Neuronal stem cell (in vitro differentiated cells): ENCODE results near the gene EME1.

Source experiments
- DNase-seq: peaks from one replicate; pipeline ENCODE4 v3.0.0-alpha.2; 2013; ENCODE audit warnings: low spot score
- H2AFZ ChIP-seq: one replicate; pipeline ENCODE4 v1.6.1; 2013; ENCODE audit warnings: mild to moderate bottlenecking, low read length, inconsistent platforms
- H2AK5ac ChIP-seq: 2 replicates; pipeline ENCODE4 v1.6.1; 2013; ENCODE audit warnings: low read depth, mild to moderate bottlenecking, inconsistent platforms, low read length, moderate library complexity, mixed read lengths
- H2BK120ac ChIP-seq: 2 replicates; pipeline ENCODE4 v1.6.1; 2013; ENCODE audit warnings: low read depth, mild to moderate bottlenecking, inconsistent platforms, low read length, moderate library complexity, mixed read lengths
- H2BK12ac ChIP-seq: one replicate; pipeline ENCODE4 v1.6.1; 2013; ENCODE audit warnings: low read length, inconsistent platforms
- H2BK15ac ChIP-seq: 2 replicates; pipeline ENCODE4 v1.6.1; 2013; ENCODE audit warnings: mild to moderate bottlenecking, low read length, inconsistent platforms, mixed read lengths
- H2BK5ac ChIP-seq: one replicate; pipeline ENCODE4 v1.6.1; 2013; ENCODE audit warnings: inconsistent platforms, mild to moderate bottlenecking, low read length, moderate library complexity
- H3K14ac ChIP-seq: one replicate; pipeline ENCODE4 v1.6.1; 2013; ENCODE audit warnings: low read length, inconsistent platforms
- H3K18ac ChIP-seq: 2 replicates; pipeline ENCODE4 v1.6.1; 2013; ENCODE audit warnings: low read length, inconsistent platforms
- H3K23ac ChIP-seq: 2 replicates; pipeline ENCODE4 v1.6.1; 2013; ENCODE audit warnings: low read depth, mild to moderate bottlenecking, mixed read lengths, low read length, inconsistent platforms; ENCODE audit not compliant: poor library complexity
- H3K27ac ChIP-seq: replicated peaks from 3 replicates; pipeline ENCODE4 v1.5.1; 2013; ENCODE audit warnings: low read length, inconsistent platforms
- H3K27me3 ChIP-seq, 3 experiments: 2 replicates each; pipeline ENCODE4 v1.6.1; 2013; ENCODE audit warnings: low read length in 3 of 3, mild to moderate bottlenecking in 2 of 3, inconsistent platforms in 1 of 3, low read depth in 1 of 3, mixed read lengths in 1 of 3, moderate library complexity in 1 of 3; ENCODE audit not compliant: control insufficient read depth in 3 of 3, insufficient read depth in 3 of 3
- H3K36me3 ChIP-seq, 2 donors: replicated peaks in 1 of 2; 2 replicates each; pipeline ENCODE4 v1.6.1; 2013; ENCODE audit warnings: low read length in 2 of 2; ENCODE audit not compliant: control insufficient read depth in 2 of 2, insufficient read depth in 2 of 2
- H3K4ac ChIP-seq: 2 replicates; pipeline ENCODE4 v1.6.1; 2013; ENCODE audit warnings: inconsistent platforms, mild to moderate bottlenecking, low read length, moderate library complexity
- H3K4me1 ChIP-seq, 2 donors: 1 replicate in 1 of 2; 2 replicates in 1 of 2; pipeline ENCODE4 v1.6.1; 2013; ENCODE audit warnings: low read length in 2 of 2, low read depth in 1 of 2; ENCODE audit not compliant: control insufficient read depth in 2 of 2, insufficient read depth in 1 of 2
- H3K4me2 ChIP-seq: one replicate; pipeline ENCODE4 v1.6.1; 2013; ENCODE audit warnings: mild to moderate bottlenecking, low read length, inconsistent platforms; ENCODE audit not compliant: insufficient read depth, poor library complexity, severe bottlenecking
- H3K4me3 ChIP-seq, 2 donors: 2 replicates each; pipeline ENCODE4 v1.5.1; 2013; ENCODE audit warnings: low read length in 2 of 2, mild to moderate bottlenecking in 2 of 2, inconsistent platforms in 1 of 2, moderate library complexity in 1 of 2
- H3K79me1 ChIP-seq: one replicate; pipeline ENCODE4 v1.6.1; 2013; ENCODE audit warnings: low read depth, mild to moderate bottlenecking, inconsistent platforms, low read length, moderate library complexity
- H3K9ac ChIP-seq: one replicate; pipeline ENCODE4 v1.6.1; 2013; ENCODE audit warnings: mild to moderate bottlenecking, low read depth, low read length, inconsistent platforms; ENCODE audit not compliant: poor library complexity
- H3K9me3 ChIP-seq, 2 donors: replicated peaks in 1 of 2; 2 replicates each; pipeline versions ENCODE3 to v1.6.1; 2013; ENCODE audit warnings: low read length in 2 of 2, mild to moderate bottlenecking in 2 of 2, inconsistent platforms in 1 of 2, low read depth in 1 of 2, mixed read lengths in 1 of 2, moderate library complexity in 1 of 2; ENCODE audit not compliant: control insufficient read depth in 2 of 2, insufficient read depth in 1 of 2
- H4K8ac ChIP-seq: one replicate; pipeline ENCODE4 v1.6.1; 2013; ENCODE audit warnings: low read depth, mild to moderate bottlenecking, inconsistent platforms, low read length, moderate library complexity
- H4K91ac ChIP-seq: one replicate; pipeline ENCODE4 v1.6.1; 2013; ENCODE audit warnings: low read length, low read depth, mild to moderate bottlenecking, inconsistent platforms; ENCODE audit not compliant: poor library complexity
- WGBS, 2 donors: extraction: QIAGEN DNeasy Blood & Tissue Kit; methylation state at CpG; one replicate each; pipeline ENCODE4 v1.1.7; 2013; ENCODE audit warnings: missing lambda C conversion rate in 2 of 2, mixed read lengths in 1 of 2; ENCODE audit not compliant: insufficient read length in 2 of 2, insufficient replicate concordance in 1 of 2; ENCODE audit errors: extremely low coverage in 2 of 2; 5-methylcytosine and 5-hydroxymethylcytosine counted together

Gene EME1

DNA sequence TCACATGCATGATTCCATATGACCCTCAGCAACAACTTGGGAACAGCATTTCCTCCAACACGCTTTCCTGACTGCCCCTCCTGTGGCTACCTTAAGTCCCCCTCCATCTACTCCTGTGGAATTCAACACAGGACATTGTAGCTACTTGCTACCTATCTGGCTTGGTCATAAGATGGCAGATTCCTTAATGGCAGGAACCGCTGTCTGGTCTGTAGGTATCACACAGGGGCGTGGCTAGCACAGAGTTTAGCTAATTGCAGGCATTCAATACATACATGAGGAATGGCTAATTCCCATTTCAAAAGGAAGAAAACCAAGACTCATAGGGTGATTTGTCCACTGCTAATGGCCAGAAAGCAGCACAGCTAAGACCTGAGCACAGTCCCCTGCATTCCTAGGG is 15.7 kb downstream of the EME1 start:
- Histone ChIP-seq H2BK12ac (no peak overlapping the region), H3K27ac (no peak overlapping the region), H3K14ac (no peak overlapping the region), H2BK120ac (no peak overlapping the region), H4K8ac (no peak overlapping the region), H3K27me3 (no peaks in the 10 kb centered on the region), H2BK15ac (no peak overlapping the region), H3K79me1 (peaks cover 3% of the 10 kb centered on the region), H3K4ac (no peak overlapping the region), H2AK5ac (no peak overlapping the region), H3K18ac (no peak overlapping the region), H3K4me2 (no peak overlapping the region), H3K9ac (peak overlapping the region; percentile 3), H3K9me3 (no peaks in the 10 kb centered on the region), H3K36me3 (peaks cover 58 to 99% of the 10 kb centered on the region in 2 donors), H3K4me1 (no peaks in the 10 kb centered on the region), H3K23ac (no peak overlapping the region), H3K4me3 (no peak overlapping the region), H2BK5ac (no peak overlapping the region), H4K91ac (no peak overlapping the region), H2AFZ (no peak overlapping the region)
- WGBS, 2 donors: no CpG with 5 or more reads among the region's 3 CpGs
- no peak for DNase-seq

DNA sequence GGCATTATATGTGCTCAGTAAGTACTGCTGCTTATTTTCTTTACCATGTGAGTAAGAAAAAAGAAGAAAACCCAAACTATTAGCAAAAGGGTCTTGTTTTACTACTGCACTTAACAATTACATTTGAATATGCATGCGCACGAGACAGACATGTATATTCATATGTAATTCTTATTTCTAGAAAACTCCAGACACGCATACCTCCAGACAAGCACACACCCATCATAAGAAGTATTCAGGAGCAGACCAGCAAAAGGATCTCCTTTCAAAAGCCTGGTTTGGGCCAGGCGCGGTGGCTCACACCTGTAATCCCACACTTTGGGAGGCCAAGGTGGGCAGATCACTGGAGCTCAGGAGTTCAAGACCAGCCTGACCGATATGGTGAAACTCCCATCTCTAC is 16.5 kb downstream of the EME1 start:
- no peak overlapping the region for H4K8ac ChIP-seq
- no peak overlapping the region for H3K18ac ChIP-seq
- no peak overlapping the region for H3K27ac ChIP-seq
- H3K4me2 ChIP-seq: no peak overlapping the region
- H2BK12ac ChIP-seq: no peak overlapping the region
- no peak overlapping the region for H3K4me3 ChIP-seq
- H2BK120ac ChIP-seq: no peak overlapping the region
- no peak overlapping the region for H3K4ac ChIP-seq
- H3K79me1 ChIP-seq: peaks cover 3% of the 10 kb centered on the region
- no peak overlapping the region for H3K23ac ChIP-seq
- H2AFZ ChIP-seq: no peak overlapping the region
- H3K9ac ChIP-seq: no peak overlapping the region
- no peak overlapping the region for H2BK5ac ChIP-seq
- peaks cover 59 to 100% of the 10 kb centered on the region in 2 donors for H3K36me3 ChIP-seq
- H3K9me3 ChIP-seq: no peaks in the 10 kb centered on the region
- no peak overlapping the region for H3K14ac ChIP-seq
- H3K4me1 ChIP-seq: no peaks in the 10 kb centered on the region
- no peaks in the 10 kb centered on the region for H3K27me3 ChIP-seq
- H4K91ac ChIP-seq: no peak overlapping the region
- no peak for DNase-seq
- H2BK15ac ChIP-seq: no peak overlapping the region
- no CpG with 5 or more reads among the region's 6 CpGs for WGBS, 2 donors
- H2AK5ac ChIP-seq: no peak overlapping the region

- H3K27me3 ChIP-seq: no peaks in the 10 kb centered on the region
- peaks cover 8 to 10% of the 10 kb centered on the region in 2 donors for H3K4me1 ChIP-seq
- H3K9ac ChIP-seq: no peak overlapping the region
- no peak overlapping the region for H2BK15ac ChIP-seq
- no peak overlapping the region for H3K18ac ChIP-seq
- no peaks in the 10 kb centered on the region for H3K9me3 ChIP-seq
- no peak overlapping the region for H3K27ac ChIP-seq
- no peak overlapping the region for H3K4ac ChIP-seq
- peaks cover 5% of the 10 kb centered on the region for H3K79me1 ChIP-seq
- H3K23ac ChIP-seq: no peak overlapping the region
- peaks cover 46 to 85% of the 10 kb centered on the region in 2 donors for H3K36me3 ChIP-seq
- WGBS, 2 donors: no CpG with 5 or more reads among the region's 6 CpGs
- DNase-seq: no peak
- no peak overlapping the region for H3K4me3 ChIP-seq
- H2AFZ ChIP-seq: no peak overlapping the region
- H4K8ac ChIP-seq: no peak overlapping the region
- H4K91ac ChIP-seq: no peak overlapping the region
- no peak overlapping the region for H2BK12ac ChIP-seq
- H2BK120ac ChIP-seq: no peak overlapping the region
- no peak overlapping the region for H2AK5ac ChIP-seq
- no peak overlapping the region for H3K4me2 ChIP-seq
- H3K14ac ChIP-seq: no peak overlapping the region
- no peak overlapping the region for H2BK5ac ChIP-seq
These were observed 19.6 kb downstream of the EME1 start for GRCh38 chr17:50392621-50393020.

DNA sequence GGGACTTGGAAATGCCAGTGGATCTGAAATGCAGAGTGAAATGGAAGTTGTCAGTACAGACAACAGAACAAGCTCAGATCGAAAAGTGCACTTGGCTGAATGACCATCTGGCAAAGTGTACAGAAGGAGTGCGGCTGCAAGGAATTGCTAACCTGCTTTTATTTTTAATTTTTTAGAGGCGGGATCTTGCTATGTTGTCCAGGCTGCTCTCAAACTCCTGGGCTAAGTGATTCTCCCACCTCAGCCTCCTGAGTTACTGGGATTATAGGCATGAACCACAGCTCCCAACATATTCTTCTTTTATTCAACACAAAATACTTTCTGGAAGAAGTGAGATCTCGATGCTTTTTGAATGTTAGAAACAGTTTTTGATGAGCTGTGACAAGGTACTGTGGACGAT is 20.7 kb downstream of the EME1 start:
- Histone ChIP-seq H3K4me3 (no peak overlapping the region), H3K4ac (no peak overlapping the region), H3K36me3 (peaks cover 38 to 74% of the 10 kb centered on the region in 2 donors), H3K79me1 (peaks cover 5% of the 10 kb centered on the region), H2BK120ac (no peak overlapping the region), H3K18ac (no peak overlapping the region), H4K8ac (no peak overlapping the region), H2BK5ac (no peak overlapping the region), H3K27me3 (no peaks in the 10 kb centered on the region), H2BK12ac (no peak overlapping the region), H3K9me3 (no peaks in the 10 kb centered on the region), H2BK15ac (no peak overlapping the region), H2AFZ (no peak overlapping the region), H2AK5ac (no peak overlapping the region), H3K4me2 (no peak overlapping the region), H3K27ac (no peak overlapping the region), H3K14ac (no peak overlapping the region), H3K9ac (no peak overlapping the region), H3K4me1 (peaks cover 10% of the 10 kb centered on the region in 2 donors), H3K23ac (no peak overlapping the region), H4K91ac (no peak overlapping the region)
- DNase-seq: no peak
- no CpG with 5 or more reads among the region's 5 CpGs for WGBS, 2 donors
